ENCODE results near the gene ANKMY2. TPM values are rescaled to one million over a fixed set of nuclear protein-coding genes. Genes with fewer than 3 reads are reported as not detected.

ANKMY2 gene
- total and polyA plus RNA-seq, 4 donors = 9.4 to 22.5 (median 12.9) TPM

- no peaks in the 10 kb centered on the region for H3K27me3 ChIP-seq (ENCODE audit: control insufficient read depth in 1 of 2, insufficient read depth in 2 of 2, low read length in 1 of 2)
- no peak overlapping the region for H3K4me3 ChIP-seq (ENCODE audit: low read length in 2 of 2)
- intact Hi-C loops (cut with DNase I) = no loop called here
- no peak for ATAC-seq (ENCODE audit: low FRiP score)
- no peak overlapping the region for H3K27ac ChIP-seq (ENCODE audit: low read depth in 1 of 2, low read length in 2 of 2)
- WGBS, 2 donors = 92 to 94% methylated on average over 2 of the region's 2 CpGs
- DNase-seq = no peak
- H3K36me3 ChIP-seq (ENCODE audit: control insufficient read depth in 1 of 2, insufficient read depth in 2 of 2, low read length in 1 of 2) = no peaks in the 10 kb centered on the region
- no peaks in the 10 kb centered on the region for H3K4me1 ChIP-seq (ENCODE audit: control insufficient read depth in 1 of 2, insufficient read depth in 2 of 2, low read length in 2 of 2)
- no peaks in the 10 kb centered on the region for H3K9me3 ChIP-seq (ENCODE audit: control insufficient read depth, low read length)
Measured at GRCh38 chr7:16652888-16653287, 7.3 kb upstream of the ANKMY2 start.

GRCh38 chr7:16652240-16652583, 6.7 kb upstream of the ANKMY2 start:
- no peak for DNase-seq

GRCh38 chr7:16651396-16652239, 6.1 kb upstream of the ANKMY2 start:
- no peak overlapping the region for H3K4me3 ChIP-seq (ENCODE audit: low read length in 2 of 2)
- peaks cover 0 to 2% of the 10 kb centered on the region in 2 donors for H3K4me1 ChIP-seq (ENCODE audit: control insufficient read depth in 1 of 2, insufficient read depth in 2 of 2, low read length in 2 of 2)
- H3K27me3 ChIP-seq (ENCODE audit: control insufficient read depth in 1 of 2, insufficient read depth in 2 of 2, low read length in 1 of 2) = no peaks in the 10 kb centered on the region
- intact Hi-C loops (cut with DNase I) = no loop called here
- no peaks in the 10 kb centered on the region for H3K9me3 ChIP-seq (ENCODE audit: control insufficient read depth, low read length)
- H3K27ac ChIP-seq (ENCODE audit: low read depth in 1 of 2, low read length in 2 of 2) = no peak overlapping the region
- ATAC-seq (ENCODE audit: low FRiP score) (no peak), DNase-seq (no peak)
- 85 to 91% methylated on average over 9 of the region's 9 CpGs for WGBS, 2 donors
- H3K36me3 ChIP-seq (ENCODE audit: control insufficient read depth in 1 of 2, insufficient read depth in 2 of 2, low read length in 1 of 2) = no peaks in the 10 kb centered on the region

More at GRCh38 chr7:16652240-16652583, 6.7 kb upstream of the ANKMY2 start:
- no peaks in the 10 kb centered on the region for H3K36me3 ChIP-seq (ENCODE audit: control insufficient read depth in 1 of 2, insufficient read depth in 2 of 2, low read length in 1 of 2)
- H3K4me3 ChIP-seq (ENCODE audit: low read length in 2 of 2) = no peak overlapping the region
- no peaks in the 10 kb centered on the region for H3K9me3 ChIP-seq (ENCODE audit: control insufficient read depth, low read length)
- peaks cover 0 to 2% of the 10 kb centered on the region in 2 donors for H3K4me1 ChIP-seq (ENCODE audit: control insufficient read depth in 1 of 2, insufficient read depth in 2 of 2, low read length in 2 of 2)
- intact Hi-C loops (cut with DNase I) = no loop called here
- no peak for ATAC-seq (ENCODE audit: low FRiP score)
- no peaks in the 10 kb centered on the region for H3K27me3 ChIP-seq (ENCODE audit: control insufficient read depth in 1 of 2, insufficient read depth in 2 of 2, low read length in 1 of 2)
- 93 to 95% methylated on average over 7 of the region's 7 CpGs for WGBS, 2 donors
- no peak overlapping the region for H3K27ac ChIP-seq (ENCODE audit: low read depth in 1 of 2, low read length in 2 of 2)

GRCh38 chr7:16650266-16650665, 4.7 kb upstream of the ANKMY2 start:
- 94 to 96% methylated on average over 2 of the region's 2 CpGs for WGBS, 2 donors

GRCh38 chr7:16649196-16649595, 3.6 kb upstream of the ANKMY2 start:
- H3K36me3 ChIP-seq (ENCODE audit: control insufficient read depth in 1 of 2, insufficient read depth in 2 of 2, low read length in 1 of 2) = no peaks in the 10 kb centered on the region
- H3K4me3 ChIP-seq (ENCODE audit: low read length in 2 of 2) = no peak overlapping the region
- intact Hi-C loops (cut with DNase I) = no loop called here
- ATAC-seq (ENCODE audit: low FRiP score) = no peak
- no peak overlapping the region for H3K27ac ChIP-seq (ENCODE audit: low read depth in 1 of 2, low read length in 2 of 2)
- no peak for DNase-seq
- WGBS, 2 donors = 32 to 39% methylated on average over 1 of the region's 1 CpG
- H3K9me3 ChIP-seq (ENCODE audit: control insufficient read depth, low read length) = no peaks in the 10 kb centered on the region
- peaks cover 0 to 2% of the 10 kb centered on the region in 2 donors for H3K4me1 ChIP-seq (ENCODE audit: control insufficient read depth in 1 of 2, insufficient read depth in 2 of 2, low read length in 2 of 2)
- H3K27me3 ChIP-seq (ENCODE audit: control insufficient read depth in 1 of 2, insufficient read depth in 2 of 2, low read length in 1 of 2) = peaks cover 0 to 1% of the 10 kb centered on the region in 2 donors

More at GRCh38 chr7:16650266-16650665, 4.7 kb upstream of the ANKMY2 start:
- Histone ChIP-seq H3K27ac (ENCODE audit: low read depth in 1 of 2, low read length in 2 of 2) (no peak overlapping the region), H3K27me3 (ENCODE audit: control insufficient read depth in 1 of 2, insufficient read depth in 2 of 2, low read length in 1 of 2) (peaks cover 0 to 1% of the 10 kb centered on the region in 2 donors), H3K4me3 (ENCODE audit: low read length in 2 of 2) (no peak overlapping the region), H3K36me3 (ENCODE audit: control insufficient read depth in 1 of 2, insufficient read depth in 2 of 2, low read length in 1 of 2) (no peaks in the 10 kb centered on the region), H3K4me1 (ENCODE audit: control insufficient read depth in 1 of 2, insufficient read depth in 2 of 2, low read length in 2 of 2) (peaks cover 0 to 2% of the 10 kb centered on the region in 2 donors), H3K9me3 (ENCODE audit: control insufficient read depth, low read length) (no peaks in the 10 kb centered on the region)
- intact Hi-C loops (cut with DNase I) = no loop called here
- ATAC-seq (ENCODE audit: low FRiP score) (no peak), DNase-seq (no peak)

GRCh38 chr7:16648551-16648950, 3.0 kb upstream of the ANKMY2 start:
- DNase-seq (no peak), ATAC-seq (ENCODE audit: low FRiP score) (no peak)
- Histone ChIP-seq H3K27me3 (ENCODE audit: control insufficient read depth in 1 of 2, insufficient read depth in 2 of 2, low read length in 1 of 2) (peaks cover 0 to 1% of the 10 kb centered on the region in 2 donors), H3K36me3 (ENCODE audit: control insufficient read depth in 1 of 2, insufficient read depth in 2 of 2, low read length in 1 of 2) (no peaks in the 10 kb centered on the region), H3K27ac (ENCODE audit: low read depth in 1 of 2, low read length in 2 of 2) (no peak overlapping the region), H3K4me3 (ENCODE audit: low read length in 2 of 2) (no peak overlapping the region), H3K9me3 (ENCODE audit: control insufficient read depth, low read length) (no peaks in the 10 kb centered on the region), H3K4me1 (ENCODE audit: control insufficient read depth in 1 of 2, insufficient read depth in 2 of 2, low read length in 2 of 2) (peaks cover 0 to 2% of the 10 kb centered on the region in 2 donors)
- WGBS, 2 donors = 91 to 100% methylated on average over 1 of the region's 1 CpG
- intact Hi-C loops (cut with DNase I) = no loop called here

GRCh38 chr7:16647435-16647960, 1.9 kb upstream of the ANKMY2 start:
- H3K36me3 ChIP-seq (ENCODE audit: control insufficient read depth in 1 of 2, insufficient read depth in 2 of 2, low read length in 1 of 2) = no peaks in the 10 kb centered on the region
- peaks cover 0 to 2% of the 10 kb centered on the region in 2 donors for H3K4me1 ChIP-seq (ENCODE audit: control insufficient read depth in 1 of 2, insufficient read depth in 2 of 2, low read length in 2 of 2)
- no peaks in the 10 kb centered on the region for H3K9me3 ChIP-seq (ENCODE audit: control insufficient read depth, low read length)
- no peak for DNase-seq
- WGBS, 2 donors = 88 to 90% methylated on average over 2 of the region's 2 CpGs
- intact Hi-C loops (cut with DNase I) = no loop called here
- no peak overlapping the region for H3K27ac ChIP-seq (ENCODE audit: low read depth in 1 of 2, low read length in 2 of 2)
- no peak overlapping the region for H3K4me3 ChIP-seq (ENCODE audit: low read length in 2 of 2)
- peaks cover 0 to 1% of the 10 kb centered on the region in 2 donors for H3K27me3 ChIP-seq (ENCODE audit: control insufficient read depth in 1 of 2, insufficient read depth in 2 of 2, low read length in 1 of 2)
- no peak for ATAC-seq (ENCODE audit: low FRiP score)

GRCh38 chr7:16646472-16647072, 1.0 kb upstream of the ANKMY2 start:
- 1 to 3% methylated on average over 27 to 29 of the region's 29 CpGs for WGBS, 2 donors
- peaks cover 0 to 1% of the 10 kb centered on the region in 2 donors for H3K27me3 ChIP-seq (ENCODE audit: control insufficient read depth in 1 of 2, insufficient read depth in 2 of 2, low read length in 1 of 2)
- peak overlapping the region; percentile 36 to 95 for H3K4me3 ChIP-seq (ENCODE audit: low read length in 2 of 2)
- DNase-seq = peak in 1 of 2 donors; percentile 84
- H3K4me1 ChIP-seq (ENCODE audit: control insufficient read depth in 1 of 2, insufficient read depth in 2 of 2, low read length in 2 of 2) = peaks cover 0 to 2% of the 10 kb centered on the region in 2 donors
- intact Hi-C loops (cut with DNase I) = no loop called here
- no peaks in the 10 kb centered on the region for H3K9me3 ChIP-seq (ENCODE audit: control insufficient read depth, low read length)
- no peak overlapping the region for H3K27ac ChIP-seq (ENCODE audit: low read depth in 1 of 2, low read length in 2 of 2)
- no peaks in the 10 kb centered on the region for H3K36me3 ChIP-seq (ENCODE audit: control insufficient read depth in 1 of 2, insufficient read depth in 2 of 2, low read length in 1 of 2)
- ATAC-seq (ENCODE audit: low FRiP score) = peak; percentile 31
